LNCAP (cell line): ENCODE measurements around the gene SYT5.

Source experiments
- TF ChIP-seq, protein P1 (sequence below): fragments of 450-650 bp; IDR thresholded peaks from 2 replicates; pipeline ENCODE4 v1.5.1; 2017; ENCODE audit warnings: mild to moderate bottlenecking

Gene SYT5

DNA sequence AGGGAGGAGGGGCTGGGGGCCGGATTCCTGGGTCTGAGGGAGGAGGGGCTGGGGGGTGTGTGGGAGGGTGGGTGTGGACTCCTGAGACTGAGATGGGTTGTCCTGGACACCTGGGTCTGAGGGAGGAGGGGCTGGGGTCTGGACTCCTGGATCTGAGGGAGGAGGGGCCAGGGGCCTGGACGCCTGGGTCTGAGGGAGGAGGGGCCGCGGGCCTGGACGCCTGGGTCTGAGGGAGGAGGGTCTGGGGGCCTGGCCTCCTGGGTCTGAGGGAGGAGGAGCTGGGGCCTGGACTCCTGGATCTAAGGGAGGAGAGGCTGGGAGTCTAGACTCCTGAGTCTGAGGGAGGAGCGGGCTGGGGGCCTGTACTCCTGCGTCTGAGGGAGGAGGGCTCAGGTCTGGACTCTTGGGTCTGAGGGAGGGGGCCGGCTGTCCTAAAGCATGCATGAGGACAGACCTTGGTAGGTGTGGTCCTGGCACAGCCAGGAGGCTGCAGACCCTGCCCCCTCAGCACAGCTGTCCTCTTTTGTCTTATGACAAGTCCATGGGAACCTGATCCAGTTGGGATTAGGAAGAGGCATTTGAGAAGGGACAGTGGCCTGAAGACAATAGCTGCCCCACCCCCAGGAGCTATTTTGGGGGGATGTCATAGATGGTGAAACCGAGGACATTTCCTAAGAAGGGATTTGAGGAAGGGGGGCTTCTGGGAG lies 32.4 kb downstream of the SYT5 start:
- TF ChIP-seq, protein P1, sequence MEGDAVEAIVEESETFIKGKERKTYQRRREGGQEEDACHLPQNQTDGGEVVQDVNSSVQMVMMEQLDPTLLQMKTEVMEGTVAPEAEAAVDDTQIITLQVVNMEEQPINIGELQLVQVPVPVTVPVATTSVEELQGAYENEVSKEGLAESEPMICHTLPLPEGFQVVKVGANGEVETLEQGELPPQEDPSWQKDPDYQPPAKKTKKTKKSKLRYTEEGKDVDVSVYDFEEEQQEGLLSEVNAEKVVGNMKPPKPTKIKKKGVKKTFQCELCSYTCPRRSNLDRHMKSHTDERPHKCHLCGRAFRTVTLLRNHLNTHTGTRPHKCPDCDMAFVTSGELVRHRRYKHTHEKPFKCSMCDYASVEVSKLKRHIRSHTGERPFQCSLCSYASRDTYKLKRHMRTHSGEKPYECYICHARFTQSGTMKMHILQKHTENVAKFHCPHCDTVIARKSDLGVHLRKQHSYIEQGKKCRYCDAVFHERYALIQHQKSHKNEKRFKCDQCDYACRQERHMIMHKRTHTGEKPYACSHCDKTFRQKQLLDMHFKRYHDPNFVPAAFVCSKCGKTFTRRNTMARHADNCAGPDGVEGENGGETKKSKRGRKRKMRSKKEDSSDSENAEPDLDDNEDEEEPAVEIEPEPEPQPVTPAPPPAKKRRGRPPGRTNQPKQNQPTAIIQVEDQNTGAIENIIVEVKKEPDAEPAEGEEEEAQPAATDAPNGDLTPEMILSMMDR: no peak

DNA sequence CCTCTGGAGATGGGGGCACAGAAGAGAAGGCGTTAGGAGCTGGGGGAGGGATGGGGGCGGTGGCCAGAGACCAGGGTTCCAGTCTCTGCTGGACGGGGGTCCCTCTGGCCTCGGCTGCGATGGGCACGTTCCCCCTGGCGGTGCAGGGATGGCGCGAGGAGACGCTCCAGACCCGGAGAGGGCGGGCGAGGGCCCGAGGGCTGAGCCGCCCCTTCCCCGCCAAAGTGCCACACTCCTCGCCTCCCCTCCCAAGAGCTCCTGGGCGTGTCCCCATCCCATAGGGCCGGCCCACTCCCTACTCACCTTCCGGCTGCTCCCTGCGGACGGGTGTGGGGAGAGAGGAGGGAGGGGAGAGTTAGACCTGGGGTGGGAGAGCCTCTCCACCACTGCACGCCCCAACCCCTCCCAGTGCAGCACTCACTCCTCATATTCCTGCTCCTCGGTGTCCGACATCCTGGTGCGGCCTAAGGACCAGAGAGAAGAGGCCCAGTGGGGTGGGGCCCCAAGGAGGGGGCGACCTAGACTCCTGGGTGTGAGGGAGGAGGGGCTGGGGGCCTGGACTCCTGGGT lies 33.3 kb downstream of the SYT5 start:
- TF ChIP-seq, protein P1: no peak

DNA sequence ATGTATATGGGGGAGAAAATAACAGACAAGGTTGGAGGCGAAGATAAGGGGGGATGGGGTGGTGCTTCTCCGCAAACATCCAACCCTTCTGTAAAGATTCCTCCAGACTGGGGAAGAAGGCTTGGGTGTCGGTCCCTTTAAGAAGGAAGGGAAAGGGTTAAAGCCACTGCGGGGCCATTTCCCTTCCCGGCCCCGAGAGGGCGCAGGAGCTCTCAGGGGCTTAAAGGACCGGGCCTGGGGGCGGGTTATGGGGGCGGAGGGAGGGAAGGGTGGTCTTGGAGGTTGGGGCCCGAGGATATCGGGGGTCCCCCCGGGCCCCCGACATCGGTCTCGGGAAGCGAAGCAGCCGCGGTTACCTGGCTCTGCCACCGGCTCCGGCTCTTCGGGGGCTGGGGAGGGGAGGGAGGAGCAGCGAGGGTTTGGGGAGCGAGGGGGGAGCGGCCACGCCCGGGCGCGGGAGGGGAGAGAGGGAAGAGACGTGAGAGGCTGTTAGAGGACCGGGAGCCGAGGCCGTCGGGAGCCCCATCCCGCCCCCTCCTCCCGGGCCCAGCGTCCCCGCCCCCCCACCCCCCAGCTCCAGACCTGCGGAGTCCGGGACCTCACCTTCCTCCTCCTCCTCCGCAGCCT lies 33.9 kb downstream of the SYT5 start:
- TF ChIP-seq, protein P1: peak; percentile 41

DNA sequence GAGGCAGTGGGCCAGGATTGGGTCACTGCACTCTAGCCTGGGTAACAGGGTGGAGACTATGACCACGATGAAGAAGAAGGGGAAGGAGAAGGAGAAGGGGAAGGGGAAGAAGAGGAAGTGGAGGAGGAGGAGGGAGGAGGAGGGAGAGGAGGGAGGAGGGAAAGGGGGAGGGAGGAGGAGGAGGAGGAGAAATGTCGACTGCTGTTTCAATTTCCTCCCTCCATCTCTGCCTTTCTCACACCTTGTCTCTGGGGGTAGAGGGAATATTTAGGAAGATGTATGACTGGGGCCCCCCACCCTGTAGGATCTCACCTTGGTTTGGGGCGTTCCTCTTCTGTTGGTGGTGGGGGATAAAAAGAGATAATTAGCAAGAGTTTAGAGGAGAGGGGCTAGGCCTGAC lies 34.9 kb downstream of the SYT5 start:
- TF ChIP-seq, protein P1: no peak

DNA sequence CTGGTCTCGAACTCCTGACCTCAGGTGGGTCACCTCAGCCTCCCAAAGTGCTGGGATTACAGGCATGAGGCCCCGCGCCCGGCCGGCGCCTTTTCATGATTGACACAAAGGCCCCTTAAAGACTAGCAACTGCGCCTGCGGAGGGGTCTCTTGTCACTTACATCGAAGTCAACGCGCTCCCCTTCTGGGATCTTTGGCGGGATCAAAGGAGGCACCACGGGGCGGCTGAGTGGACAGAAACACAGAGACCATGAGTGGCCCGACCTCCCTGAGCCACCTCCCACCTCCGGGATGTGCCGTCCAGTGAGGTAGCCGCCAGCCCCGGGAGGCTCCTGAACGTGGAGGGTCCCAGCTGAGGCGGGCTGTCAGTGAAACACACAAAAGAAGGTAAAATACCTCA lies 38.4 kb downstream of the SYT5 start:
- TF ChIP-seq, protein P1: no peak

DNA sequence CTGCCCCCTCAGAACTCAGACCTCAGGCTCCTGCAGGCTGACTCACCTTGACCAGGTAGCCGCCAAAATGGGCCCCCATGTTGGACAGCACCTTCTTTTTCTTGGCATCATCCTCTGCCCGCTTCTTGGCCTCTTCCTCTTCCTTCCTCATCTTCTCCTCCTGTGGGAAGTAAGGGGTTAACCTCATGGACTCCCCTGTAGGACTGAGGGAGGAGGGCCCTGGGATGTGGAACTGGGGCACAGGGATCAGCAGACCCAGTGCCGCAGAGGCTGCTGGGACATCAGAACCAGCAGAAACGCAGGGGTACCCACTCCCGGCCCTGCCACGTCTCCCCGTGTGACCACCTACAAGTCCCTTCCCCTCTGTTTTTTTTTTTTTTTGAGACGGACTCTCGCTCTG lies 42.2 kb downstream of the SYT5 start:
- TF ChIP-seq, protein P1: no peak

DNA sequence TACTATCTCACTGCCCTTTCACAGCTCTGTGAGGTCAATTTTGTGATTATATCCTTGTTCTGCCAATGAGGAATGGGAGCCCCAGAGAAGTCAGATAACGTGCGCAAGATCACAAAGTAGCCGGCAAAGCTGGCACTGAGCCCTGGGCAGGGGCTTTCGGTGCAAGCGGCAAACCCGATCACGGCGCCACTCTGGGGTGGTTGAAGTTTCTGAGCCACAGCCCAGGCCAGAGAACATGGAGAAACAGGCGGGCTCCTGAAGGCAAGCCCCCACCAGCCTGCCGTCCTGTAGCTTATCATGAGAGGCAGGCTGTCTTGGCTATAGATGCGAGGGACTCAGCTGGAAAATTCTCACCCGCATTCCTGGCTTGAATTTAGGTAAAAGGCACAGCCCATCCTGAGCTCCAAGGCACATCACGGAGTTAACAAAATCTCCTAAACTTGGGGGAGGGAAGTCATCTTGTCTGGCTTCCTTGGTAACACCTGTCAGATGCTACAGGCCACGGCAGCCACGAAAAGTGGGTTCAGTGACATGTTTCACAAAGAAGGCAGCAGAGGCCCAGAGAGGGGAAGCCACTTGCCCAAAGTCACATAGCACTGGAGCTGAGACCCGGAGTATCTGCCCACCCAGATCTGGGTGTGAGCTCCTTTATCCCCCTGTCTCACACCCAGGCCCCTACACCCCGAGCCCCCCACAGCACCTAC lies 43.5 kb downstream of the SYT5 start:
- TF ChIP-seq, protein P1: no peak
